ENCODE measurements around the gene SPINDOC. TPM values are rescaled to one million over a fixed set of nuclear protein-coding genes. Genes with fewer than 3 reads are reported as not detected.

The SPINDOC gene
- total and polyA plus RNA-seq, 9 of the 15 experiments (the other 6 are each of a cell fraction or from before 2014, with no cell fraction given) = 0.70 to 36.3 (median 19.6) TPM

- TF ChIP-seq POU5F1 (IDR thresholded peaks at IDR 0.05; ENCODE audit: borderline replicate concordance, low read depth, low read length, partially characterized antibody) = no peak
- no peak for TF ChIP-seq ARID3B (CRISPR knock-in tag; IDR thresholded peaks at IDR 0.05; ENCODE audit: borderline replicate concordance)
- TF ChIP-seq EZH2 (IDR thresholded peaks at IDR 0.05; ENCODE audit: borderline replicate concordance, low read depth, low read length) = no peak
- TF ChIP-seq PRPF4 (IDR thresholded peaks at IDR 0.05; ENCODE audit: insufficient read depth, low read depth, low read length, poor library complexity, severe bottlenecking) = no peak
- TF ChIP-seq FOXA1 (IDR thresholded peaks at IDR 0.05; ENCODE audit: borderline replicate concordance) = no peak
- peak; percentile 34 to 56; a peak in 3 of 4 replicates for TF ChIP-seq NONO (IDR thresholded peaks at IDR 0.05; ENCODE audit: low read depth in 2 of 2, low read length in 1 of 2)
- TF ChIP-seq NR0B1 (IDR thresholded peaks at IDR 0.05; ENCODE audit: partially characterized antibody) = no peak
- TF ChIP-seq BCL6 (CRISPR knock-in tag; IDR thresholded peaks at IDR 0.05) = no peak
- TF ChIP-seq RHOXF2B (CRISPR knock-in tag; conservative IDR thresholded peaks at IDR 0.05) = no peak
- no peak for TF ChIP-seq ELK1 (CRISPR knock-in tag; IDR thresholded peaks at IDR 0.05)
- TF ChIP-seq MYBL2 (IDR thresholded peaks at IDR 0.05; ENCODE audit: low read depth) = no peak
- TF ChIP-seq MYBL2 (CRISPR knock-in tag; IDR thresholded peaks at IDR 0.05; ENCODE audit: borderline replicate concordance) = no peak
- no peak for TF ChIP-seq ZC3H8 (IDR thresholded peaks at IDR 0.05)
- no peak for TF ChIP-seq TRIM28 (IDR thresholded peaks at IDR 0.05)
- no peak for TF ChIP-seq DACH1 (IDR thresholded peaks at IDR 0.05; ENCODE audit: partially characterized antibody)
- no peak for TF ChIP-seq FIP1L1 (IDR thresholded peaks at IDR 0.05; ENCODE audit: low read depth, low read length, poor library complexity, severe bottlenecking)
- TF ChIP-seq CAMTA2 (CRISPR knock-in tag; conservative IDR thresholded peaks at IDR 0.05) = no peak
- TF ChIP-seq CCAR2 (IDR thresholded peaks at IDR 0.05; ENCODE audit: low read depth, low read length) = no peak
- TF ChIP-seq U2AF1 (optimal IDR thresholded peaks at IDR 0.05; ENCODE audit: low read depth, low read length) = no peak
- no peak for TF ChIP-seq KLF13 (tag; IDR thresholded peaks at IDR 0.05; ENCODE audit: borderline replicate concordance, low read depth)
- TF ChIP-seq DNMT1 (IDR thresholded peaks at IDR 0.05) = no peak
- TF ChIP-seq TAF9B (IDR thresholded peaks at IDR 0.05; ENCODE audit: partially characterized antibody) = no peak
- peak; percentile 47; the same call in 1 of the 2 replicates for TF ChIP-seq THAP12 (CRISPR knock-in tag; IDR thresholded peaks at IDR 0.05)
- TF ChIP-seq MAFF (IDR thresholded peaks at IDR 0.05; ENCODE audit: low read length) = no peak
These were observed 44.1 kb upstream of the SPINDOC start (continued) for GRCh38 chr11:63769042-63769713.

Data from K562 (cell line).